Activated naive CD8-positive, alpha-beta T cell treated with anti-CD3 and anti-CD28 coated beads, Interleukin-2, amount 50 U/mL, for 16 hours (primary cell): ENCODE data around the gene PPT1.

Source experiments
- DNase-seq: peaks from one replicate; pipeline ENCODE4 v3.0.0-alpha.2; 2020; ENCODE audit warnings: low read depth, low spot score

Gene PPT1

DNA sequence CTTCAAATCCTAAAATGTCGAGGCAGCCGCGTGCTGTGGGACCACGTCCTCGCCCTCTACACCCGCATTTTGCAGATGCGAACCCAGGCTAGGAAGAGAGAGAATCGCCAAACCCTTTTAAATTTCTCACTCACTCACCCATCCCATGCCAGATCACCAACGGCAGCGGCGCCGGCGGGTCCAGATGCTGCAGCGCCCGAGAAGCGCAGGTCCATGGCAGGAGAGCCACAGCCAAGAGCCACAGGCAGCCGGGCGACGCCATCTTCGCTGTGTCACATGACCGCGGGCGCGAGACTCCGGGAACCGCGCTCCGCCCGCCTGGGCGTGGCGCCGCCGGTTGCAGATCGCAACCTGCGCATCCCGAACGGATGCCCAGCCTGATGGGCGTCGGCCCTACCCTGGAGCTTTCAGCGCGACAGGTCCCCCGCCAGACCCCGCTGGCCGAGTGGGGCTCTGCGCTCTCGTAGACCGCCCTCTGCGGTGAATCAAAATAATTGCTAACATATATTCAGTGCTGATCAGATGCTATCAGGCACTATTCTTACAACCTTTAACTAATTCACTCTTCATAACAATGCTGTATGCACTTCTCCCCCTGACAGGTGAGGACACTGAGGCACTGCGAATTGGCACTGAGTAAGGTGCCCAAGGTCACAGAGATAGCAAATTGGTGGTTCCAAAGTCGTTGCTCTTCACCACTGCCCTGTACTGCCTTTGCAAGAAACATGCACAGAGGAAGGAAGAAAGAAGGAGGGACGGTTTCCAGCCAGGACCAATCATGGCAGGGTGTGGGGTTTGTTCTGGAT lies at the start of gene PPT1:
TSS of gene PPT1 (minus strand) at position 276 of the 806 bp plus-strand sequence. CDS start at position 262, 14 bp downstream.
- DNase-seq: peak; percentile 48

DNA sequence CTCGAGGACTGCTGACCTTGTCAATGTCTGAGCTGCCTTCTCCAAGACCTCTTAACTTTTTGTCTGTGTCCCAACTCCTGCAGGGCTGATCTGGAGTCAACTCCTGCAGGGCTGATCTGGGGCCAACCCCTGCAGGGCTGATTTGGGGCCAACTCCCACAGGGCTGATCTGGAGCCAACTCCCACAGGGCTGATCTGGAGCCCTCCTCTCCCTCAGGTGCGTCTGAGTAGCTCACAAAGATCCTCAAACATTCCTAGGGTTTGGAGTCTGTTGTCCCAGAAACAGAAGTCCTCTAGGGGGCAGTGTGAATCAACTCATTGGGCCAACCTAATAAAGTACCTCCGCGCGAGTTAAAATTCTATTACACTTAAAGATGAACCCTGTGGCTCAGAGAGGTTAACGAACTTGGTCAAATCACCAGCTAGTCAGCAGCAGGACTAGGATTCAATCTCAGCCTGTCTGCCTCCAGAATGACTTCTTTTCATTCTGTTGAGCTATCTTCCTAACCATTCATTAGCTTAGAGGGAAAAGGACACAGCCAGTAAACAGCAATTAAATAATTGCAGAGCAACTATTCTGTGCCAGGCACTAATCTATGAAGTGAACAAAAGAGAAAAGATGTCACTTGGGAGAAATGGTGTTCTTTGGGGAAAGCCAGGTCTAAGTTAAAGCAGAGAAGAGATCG lies 47.0 kb upstream of the PPT1 start:
- DNase-seq: peak; percentile 48

GRCh38 chr1:40141878-40142535 lies 45.0 kb upstream of the PPT1 start:
- no peak for DNase-seq

- no peak for DNase-seq
Observed at GRCh38 chr1:40140211-40140973, 43.3 kb upstream of the PPT1 start.

GRCh38 chr1:40133839-40134238 lies 36.8 kb upstream of the PPT1 start:
- no peak for DNase-seq

DNA sequence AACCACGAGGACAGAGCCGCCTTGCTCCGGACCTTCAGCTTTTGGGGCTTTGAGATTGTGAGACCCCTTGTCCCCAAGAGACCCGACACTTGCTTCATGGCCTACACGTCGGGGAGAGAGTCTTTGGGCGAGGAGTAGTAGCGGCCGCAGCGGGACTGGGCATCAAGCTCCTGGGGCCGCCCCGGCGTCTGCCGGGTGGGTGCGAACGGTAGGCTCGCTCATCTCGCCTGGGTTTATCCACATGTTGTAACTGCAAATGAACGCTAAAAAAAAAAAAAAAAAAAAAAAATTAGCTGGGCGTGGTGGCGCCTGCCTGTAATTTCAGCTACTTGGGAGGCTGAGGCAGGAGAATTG lies 36.2 kb upstream of the PPT1 start:
- DNase-seq: no peak

GRCh38 chr1:40132383-40133311 lies 35.6 kb upstream of the PPT1 start:
- no peak for DNase-seq

- DNase-seq: no peak
Observed at GRCh38 chr1:40130892-40131291, 33.8 kb upstream of the PPT1 start.

GRCh38 chr1:40122855-40123254 lies 25.8 kb upstream of the PPT1 start:
- DNase-seq: no peak

DNA sequence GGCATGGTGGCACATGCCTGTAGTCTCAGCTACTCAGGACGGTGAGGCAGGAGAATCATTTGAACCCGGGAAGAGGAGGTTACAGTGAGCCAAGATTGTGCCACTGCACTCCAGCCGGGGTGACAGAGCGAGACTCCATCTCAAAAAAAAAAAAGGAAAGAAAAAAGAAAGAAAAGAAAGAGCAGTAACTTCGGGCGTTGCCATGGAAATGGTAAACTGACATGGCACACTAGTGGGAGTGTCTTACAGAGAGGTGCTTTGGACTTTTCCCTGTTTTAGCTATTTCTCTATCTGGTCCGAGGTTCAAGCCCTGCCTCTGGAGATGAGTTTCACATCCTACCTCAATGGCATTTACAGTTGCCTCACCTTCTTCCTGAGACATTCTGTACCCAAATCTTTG lies 23.1 kb upstream of the PPT1 start:
- no peak for DNase-seq

DNA sequence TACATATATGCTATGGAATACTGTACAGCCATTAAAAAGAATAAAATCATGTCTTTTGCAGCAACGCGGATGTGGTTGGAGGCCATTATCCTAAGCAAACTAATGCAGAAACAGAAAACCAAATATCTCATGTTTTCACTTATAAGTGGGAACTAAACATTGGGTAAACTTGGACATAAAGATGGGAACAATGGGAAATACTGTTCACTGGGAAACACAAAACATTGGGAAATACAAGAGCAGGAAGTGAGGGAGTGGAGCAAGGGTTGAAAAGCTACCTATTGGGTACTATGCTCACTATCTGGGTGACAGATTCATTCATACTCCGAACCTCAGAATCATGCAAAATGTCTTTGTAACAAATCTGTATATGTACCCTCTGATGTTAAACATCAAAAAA lies 17.3 kb upstream of the PPT1 start:
- no peak for DNase-seq

GRCh38 chr1:40110389-40110788 lies 13.3 kb upstream of the PPT1 start:
- DNase-seq: no peak

GRCh38 chr1:40107290-40107959 lies 10.4 kb upstream of the PPT1 start:
- DNase-seq: no peak

DNA sequence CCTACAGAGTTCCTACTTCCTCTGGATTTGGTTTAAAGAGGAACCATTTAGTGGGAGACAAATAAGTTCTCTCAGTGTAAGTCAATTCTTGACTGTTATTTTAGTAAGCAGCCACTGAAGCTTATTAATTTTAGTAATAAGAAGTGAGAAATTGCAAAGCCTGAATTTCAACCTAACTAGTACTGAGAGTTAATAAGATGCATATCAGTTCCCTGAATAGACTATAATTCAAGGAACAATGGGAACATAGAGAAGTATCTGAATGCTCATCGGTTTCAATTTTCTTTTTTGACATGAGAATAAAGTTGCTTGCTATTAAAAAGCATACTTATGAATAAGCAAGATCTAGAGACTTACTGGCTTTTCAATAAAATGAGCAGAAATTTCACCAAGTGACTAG lies 8.0 kb upstream of the PPT1 start:
- no peak for DNase-seq

GRCh38 chr1:40102896-40103295 lies 5.8 kb upstream of the PPT1 start:
- DNase-seq: no peak

DNA sequence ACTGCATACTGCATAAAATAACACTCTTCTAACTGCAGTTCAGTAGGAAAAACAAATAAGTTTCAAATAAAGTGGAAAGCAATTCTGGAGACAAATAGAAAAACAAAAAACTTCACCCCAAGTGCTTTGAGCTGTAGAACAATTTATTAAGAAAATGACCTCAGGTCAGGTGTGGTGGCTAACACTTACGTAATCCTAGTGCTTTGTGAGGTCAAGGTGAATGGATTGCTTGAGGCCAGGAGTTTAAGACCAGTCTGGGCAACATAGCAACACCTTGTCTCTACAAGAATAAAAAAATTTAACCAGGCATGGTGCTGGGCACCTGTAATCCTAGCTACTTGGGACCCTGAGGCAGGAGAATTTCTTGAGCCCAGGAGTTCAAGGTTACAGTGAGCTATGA lies 5.0 kb upstream of the PPT1 start:
- DNase-seq: no peak

- no peak for DNase-seq
Observed at GRCh38 chr1:40096646-40096976, 441 bp downstream of the PPT1 start.

- DNase-seq: no peak
Observed at GRCh38 chr1:40095806-40096205, 1.2 kb downstream of the PPT1 start.

DNA sequence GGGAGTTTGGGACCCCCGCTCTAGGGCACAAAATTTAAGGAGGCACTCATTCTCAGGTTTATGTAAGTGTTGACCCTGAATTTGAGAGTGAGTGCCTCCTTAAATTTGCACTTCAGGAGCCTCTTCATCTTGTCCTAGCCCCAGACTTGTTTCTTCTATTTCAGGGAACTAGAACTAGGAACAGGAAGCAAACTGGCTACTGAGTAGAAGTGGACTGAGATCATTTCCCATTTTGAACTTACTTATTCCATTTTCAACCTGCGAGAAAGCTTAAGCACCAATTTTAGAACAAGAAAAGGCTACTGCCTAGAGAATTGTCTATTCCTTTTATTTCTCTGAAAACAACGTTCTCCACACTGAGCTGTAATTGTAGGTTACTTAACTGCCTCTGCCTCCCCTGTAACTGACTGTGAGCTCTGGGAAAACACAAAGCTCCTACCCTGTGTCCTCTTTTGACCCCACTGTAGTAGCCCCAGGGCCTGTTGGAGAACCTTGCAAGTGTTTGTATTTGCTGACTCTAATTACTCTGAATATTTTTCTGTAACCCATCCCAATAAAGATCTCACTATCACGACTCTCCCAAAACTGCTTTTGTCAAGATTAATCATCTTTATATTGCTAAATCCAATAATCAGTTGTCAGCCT lies 2.5 kb downstream of the PPT1 start:
- DNase-seq: no peak
